Measurements from ENCODE around the gene ZFP69B. TPM values are rescaled to one million over a fixed set of nuclear protein-coding genes. Genes with fewer than 3 reads are reported as not detected.

The ZFP69B gene
- polyA plus RNA-seq, 3 donors, result 0.20 to 0.67 TPM; not detected in 1

GRCh38 chr1:40507973-40508372 is 57.7 kb downstream of the ZFP69B start:
- Mint-ChIP-seq H3K4me1 (peaks cover 14% of the 10 kb centered on the region), H3K36me3 (peaks cover 9 to 33% of the 10 kb centered on the region in 2 donors), H3K27ac (peak overlapping the region in 5 of 7 donors; percentile 72 to 88 (median 78)), H3K9me3 (peaks cover 44 to 75% (median 62%) of the 10 kb centered on the region in 7 donors), H3K27me3 (ENCODE audit: low read depth in 3 of 3) (peaks cover 0 to 3% (median 2%) of the 10 kb centered on the region in 3 donors), H3K4me3 (peak overlapping the region; percentile 91 to 95)
- no peak for TF ChIP-seq CTCF (IDR thresholded peaks at IDR 0.05)
- Histone ChIP-seq H3K27ac (ENCODE audit: low read depth in 1 of 2, low read length in 2 of 2) (peak overlapping the region; percentile 58 to 77), H3K4me1 (ENCODE audit: control insufficient read depth in 1 of 2, insufficient read depth in 2 of 2, low read length in 2 of 2) (peaks cover 11 to 15% of the 10 kb centered on the region in 2 donors), H3K9ac (ENCODE audit: insufficient read depth, low read length, poor library complexity, severe bottlenecking) (peak overlapping the region; percentile 75), H3K79me2 (ENCODE audit: insufficient read depth, low read length) (peaks cover 11% of the 10 kb centered on the region), H3K27me3 (ENCODE audit: control insufficient read depth in 2 of 2, insufficient read depth in 2 of 2, low read length in 2 of 2) (no peaks in the 10 kb centered on the region), H2AFZ (ENCODE audit: insufficient read depth, low read depth, low read length, poor library complexity, severe bottlenecking) (peak overlapping the region; percentile 92), H4K20me1 (ENCODE audit: insufficient read depth, low read length) (no peaks in the 10 kb centered on the region), H3K36me3 (replicated peaks in 1 of 2; ENCODE audit: control insufficient read depth in 1 of 2, insufficient read depth in 2 of 2, low read length in 2 of 2) (peaks cover 0 to 5% of the 10 kb centered on the region in 2 donors), H3K4me2 (replicated peaks; ENCODE audit: extremely low read depth, low read length, poor library complexity, severe bottlenecking) (peak overlapping the region; percentile 86), H3K4me3 (replicated peaks in 1 of 3; ENCODE audit: low read depth in 2 of 3, low read length in 3 of 3) (peak overlapping the region; percentile 66 to 85 (median 79)), H3K9me3 (replicated peaks in 1 of 2; ENCODE audit: control insufficient read depth in 1 of 2, insufficient read depth in 1 of 2, low read length in 2 of 2) (peaks cover 45 to 53% of the 10 kb centered on the region in 2 donors)
- no peak for DNase-seq
- 0% methylated on average over 1 of the region's 6 CpGs for WGBS (ENCODE audit: insufficient coverage)
- intact Hi-C loops (cut with micrococcal nuclease), result no loop called here

- no peaks in the 10 kb centered on the region for H4K20me1 ChIP-seq (ENCODE audit: insufficient read depth, low read length)
- Mint-ChIP-seq H3K9me3 (peaks cover 40 to 73% (median 59%) of the 10 kb centered on the region in 7 donors), H3K27ac (peak within 1 kb of the TSS; percentile 65 to 89 (median 78)), H3K36me3 (peaks cover 9 to 33% of the 10 kb centered on the region in 2 donors), H3K4me3 (peak within 1 kb of the TSS; percentile 91 to 95), H3K27me3 (ENCODE audit: low read depth in 3 of 3) (peaks cover 0 to 3% (median 2%) of the 10 kb centered on the region in 3 donors), H3K4me1 (peaks cover 13% of the 10 kb centered on the region)
- H3K27me3 ChIP-seq (ENCODE audit: control insufficient read depth in 2 of 2, insufficient read depth in 2 of 2, low read length in 2 of 2), result no peaks in the 10 kb centered on the region
- peaks cover 44 to 46% of the 10 kb centered on the region in 2 donors for H3K9me3 ChIP-seq (replicated peaks in 1 of 2; ENCODE audit: control insufficient read depth in 1 of 2, insufficient read depth in 1 of 2, low read length in 2 of 2)
- H3K79me2 ChIP-seq (ENCODE audit: insufficient read depth, low read length), result peaks cover 11% of the 10 kb centered on the region
- TF ChIP-seq CTCF (IDR thresholded peaks at IDR 0.05), result no peak
- H2AFZ ChIP-seq (ENCODE audit: insufficient read depth, low read depth, low read length, poor library complexity, severe bottlenecking), result peak within 1 kb of the TSS; percentile 92
- peak within 1 kb of the TSS; percentile 66 to 85 (median 79) for H3K4me3 ChIP-seq (replicated peaks in 1 of 3; ENCODE audit: low read depth in 2 of 3, low read length in 3 of 3)
- intact Hi-C loops (cut with micrococcal nuclease), result no loop called here
- 1% methylated on average over 73 of the region's 76 CpGs for WGBS (ENCODE audit: insufficient coverage)
- peaks cover 0 to 5% of the 10 kb centered on the region in 2 donors for H3K36me3 ChIP-seq (replicated peaks in 1 of 2; ENCODE audit: control insufficient read depth in 1 of 2, insufficient read depth in 2 of 2, low read length in 2 of 2)
- H3K4me2 ChIP-seq (replicated peaks; ENCODE audit: extremely low read depth, low read length, poor library complexity, severe bottlenecking), result peak within 1 kb of the TSS; percentile 86
- peak within 1 kb of the TSS; percentile 75 for H3K9ac ChIP-seq (ENCODE audit: insufficient read depth, low read length, poor library complexity, severe bottlenecking)
- H3K4me1 ChIP-seq (ENCODE audit: control insufficient read depth in 1 of 2, insufficient read depth in 2 of 2, low read length in 2 of 2), result peaks cover 10 to 14% of the 10 kb centered on the region in 2 donors
- H3K27ac ChIP-seq (ENCODE audit: low read depth in 1 of 2, low read length in 2 of 2), result peak within 1 kb of the TSS; percentile 58 to 77
- peak; percentile 50 to 56 (median 55) for DNase-seq
These were observed 58.4 kb downstream of the ZFP69B start, which contains the start of gene EXO5 for GRCh38 chr1:40508375-40509341. EXO5 (plus strand) TSS chr1:40508767; CDS start chr1:40514545, 5,778 bp downstream.
